Lung (tissue), 12 donors: ENCODE results near the gene NUDT13. TPM values are rescaled to one million over a fixed set of nuclear protein-coding genes. Genes with fewer than 3 reads are reported as not detected.
"Not testable (repeated sequence)": the region's sequence is repeated elsewhere in the genome, so short reads cannot be mapped to it uniquely, and the experiment has no call there.

ENCODE experiments used
- ATAC-seq: fragments of 200-7000 bp; cut with Tn5 transposase; one replicate; pipeline ENCODE4 v1.9.1; 2020; ENCODE audit warnings: moderate number of reproducible peaks; ENCODE audit not compliant: insufficient read depth, low FRiP score
- DNase-seq, 3 donors: peaks; one replicate each; pipeline ENCODE4 v3.0.0-alpha.2; 2013 to 2017
- H3K27ac ChIP-seq, 2 donors: one replicate each; pipeline ENCODE4 v1.5.1; 2013; ENCODE audit warnings: mild to moderate bottlenecking in 2 of 2, moderate library complexity in 2 of 2, control low read depth in 1 of 2, inconsistent platforms in 1 of 2, low read depth in 1 of 2, low read length in 1 of 2
- H3K27me3 ChIP-seq, 3 donors: one replicate each; pipeline ENCODE4 v1.5.1; 2013; ENCODE audit warnings: low read length in 2 of 3; ENCODE audit not compliant: control insufficient read depth in 3 of 3, insufficient read depth in 3 of 3
- H3K36me3 ChIP-seq, 4 donors: one replicate each; pipeline ENCODE4 v1.5.1; 2013; ENCODE audit warnings: low read length in 4 of 4, mild to moderate bottlenecking in 1 of 4, moderate library complexity in 1 of 4; ENCODE audit not compliant: control insufficient read depth in 4 of 4, insufficient read depth in 4 of 4
- H3K4me1 ChIP-seq, 5 donors: one replicate each; pipeline ENCODE4 v1.5.1; 2013; ENCODE audit warnings: low read length in 5 of 5, mild to moderate bottlenecking in 2 of 5, moderate library complexity in 1 of 5; ENCODE audit not compliant: control insufficient read depth in 5 of 5, insufficient read depth in 5 of 5
- H3K4me3 ChIP-seq: one replicate; pipeline ENCODE4 v1.5.1; 2013; ENCODE audit warnings: mild to moderate bottlenecking, control low read depth, moderate library complexity
- H3K9ac ChIP-seq, 2 donors: one replicate each; pipeline ENCODE4 v1.5.1; 2013; ENCODE audit warnings: low read length in 2 of 2, control low read depth in 1 of 2; ENCODE audit not compliant: insufficient read depth in 1 of 2
- H3K9me3 ChIP-seq, 4 donors: one replicate each; pipeline ENCODE4 v1.5.1; 2013; ENCODE audit warnings: low read length in 3 of 4, mild to moderate bottlenecking in 1 of 4, moderate library complexity in 1 of 4; ENCODE audit not compliant: control insufficient read depth in 4 of 4, insufficient read depth in 3 of 4
- WGBS, 2 donors: extraction: QIAGEN DNeasy Blood & Tissue Kit; methylation state at CpG; one replicate each; pipeline ENCODE4 v1.1.7; 2013; 5-methylcytosine and 5-hydroxymethylcytosine counted together
- polyA plus RNA-seq, 2 donors: library from polyadenylated mRNA; stranded (reverse); fragments of 200-250 nt; gene quantifications; one replicate each; pipeline ENCODE4 v1.2.1, GENCODE V29; 2013
- total RNA-seq, 2 donors: library from RNA; depleted of rRNA in 1 of 2; stranded (reverse); fragments of >200 nt in 1 of 2; gene quantifications; one replicate each; pipeline ENCODE4 v1.2.1, GENCODE V29; 2014 to 2021
- TF ChIP-seq, protein P1 (sequence below): IDR thresholded peaks from 2 replicates; pipeline ENCODE4 v1.5.1; 2012; ENCODE audit warnings: mild to moderate bottlenecking; ENCODE audit errors: control extremely low read depth, extremely low read depth
- donor health status: control.
- donor health status: control.
- donor health status: Bipolar disorder and iron deficiency.
- donor health status: healthy.
- donor health status: DM: yes; HTN: yes; CAD: no.

Gene NUDT13
- total and polyA plus RNA-seq, 4 donors, result 1.4 to 4.2 (median 3.1) TPM

- Histone ChIP-seq H3K4me1 (peaks cover 0 to 14% (median 5%) of the 10 kb centered on the region in 5 donors), H3K27ac (peak overlapping the region in 1 of 2 donors; percentile 4), H3K9me3 (no peaks in the 10 kb centered on the region), H3K9ac (no peak overlapping the region), H3K36me3 (peaks cover 0 to 5% (median 2%) of the 10 kb centered on the region in 4 donors), H3K27me3 (no peaks in the 10 kb centered on the region), H3K4me3 (no peak overlapping the region)
- ATAC-seq, result no peak
- 70 to 79% methylated on average over 1 of the region's 1 CpG for WGBS, 2 donors
- TF ChIP-seq, protein P1, sequence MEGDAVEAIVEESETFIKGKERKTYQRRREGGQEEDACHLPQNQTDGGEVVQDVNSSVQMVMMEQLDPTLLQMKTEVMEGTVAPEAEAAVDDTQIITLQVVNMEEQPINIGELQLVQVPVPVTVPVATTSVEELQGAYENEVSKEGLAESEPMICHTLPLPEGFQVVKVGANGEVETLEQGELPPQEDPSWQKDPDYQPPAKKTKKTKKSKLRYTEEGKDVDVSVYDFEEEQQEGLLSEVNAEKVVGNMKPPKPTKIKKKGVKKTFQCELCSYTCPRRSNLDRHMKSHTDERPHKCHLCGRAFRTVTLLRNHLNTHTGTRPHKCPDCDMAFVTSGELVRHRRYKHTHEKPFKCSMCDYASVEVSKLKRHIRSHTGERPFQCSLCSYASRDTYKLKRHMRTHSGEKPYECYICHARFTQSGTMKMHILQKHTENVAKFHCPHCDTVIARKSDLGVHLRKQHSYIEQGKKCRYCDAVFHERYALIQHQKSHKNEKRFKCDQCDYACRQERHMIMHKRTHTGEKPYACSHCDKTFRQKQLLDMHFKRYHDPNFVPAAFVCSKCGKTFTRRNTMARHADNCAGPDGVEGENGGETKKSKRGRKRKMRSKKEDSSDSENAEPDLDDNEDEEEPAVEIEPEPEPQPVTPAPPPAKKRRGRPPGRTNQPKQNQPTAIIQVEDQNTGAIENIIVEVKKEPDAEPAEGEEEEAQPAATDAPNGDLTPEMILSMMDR, result no peak
- no peak for DNase-seq
Measured at GRCh38 chr10:73099141-73099540, 11.1 kb upstream of the NUDT13 start.

DNA sequence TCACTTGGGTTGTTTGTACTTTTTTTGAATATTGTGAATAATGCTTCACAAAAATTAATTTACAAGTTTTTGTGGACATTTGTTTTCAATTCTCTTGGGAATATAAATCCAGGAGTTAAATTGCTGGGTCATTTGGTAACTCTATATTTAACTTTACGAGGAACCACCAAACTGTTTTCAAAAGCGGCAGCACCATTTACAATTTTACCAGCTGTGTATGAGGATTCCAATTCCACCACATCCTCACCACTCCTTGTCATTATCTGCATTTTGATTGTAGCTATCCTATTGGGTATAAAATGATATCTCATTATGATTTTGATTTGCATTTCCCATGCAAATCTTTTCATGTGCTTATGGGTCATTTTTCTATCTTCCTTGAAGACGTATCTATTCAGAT lies 4.0 kb upstream of the NUDT13 start:
- no peak for DNase-seq
- H3K4me3 ChIP-seq, result no peak overlapping the region
- no peaks in the 10 kb centered on the region for H3K9me3 ChIP-seq
- no peak overlapping the region for H3K27ac ChIP-seq
- peaks cover 0 to 9% (median 2%) of the 10 kb centered on the region in 4 donors for H3K36me3 ChIP-seq
- TF ChIP-seq, protein P1, result no peak
- no peaks in the 10 kb centered on the region for H3K4me1 ChIP-seq
- no peak overlapping the region for H3K9ac ChIP-seq
- H3K27me3 ChIP-seq, result no peaks in the 10 kb centered on the region
- 90 to 98% methylated on average over 3 of the region's 3 CpGs for WGBS, 2 donors
- ATAC-seq, result no peak

DNA sequence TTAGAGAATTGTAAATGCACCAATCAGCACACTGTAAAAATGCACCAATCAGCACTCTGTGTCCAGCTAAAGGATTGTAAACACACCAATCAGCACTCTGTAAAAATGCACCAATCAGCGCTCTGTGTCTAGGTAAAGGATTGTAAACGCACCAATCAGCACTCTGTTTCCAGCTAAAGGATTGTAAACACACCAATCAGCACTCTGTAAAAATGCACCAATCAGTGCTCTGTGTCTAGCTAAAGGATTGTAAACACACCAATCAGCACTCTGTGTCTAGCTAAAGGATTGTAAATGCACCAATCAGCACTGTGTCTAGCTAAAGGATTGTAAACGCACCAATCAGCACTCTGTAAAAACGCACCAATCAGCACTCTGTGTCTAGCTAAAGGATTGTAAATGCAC lies 1.0 kb upstream of the NUDT13 start:
- not testable (repeated sequence) for H3K9ac ChIP-seq, H3K27me3 ChIP-seq, H3K36me3 ChIP-seq, ATAC-seq, H3K27ac ChIP-seq, H3K9me3 ChIP-seq, H3K4me3 ChIP-seq, DNase-seq, H3K4me1 ChIP-seq
- 97% methylated on average over 4 of the region's 4 CpGs for WGBS, 2 donors

GRCh38 chr10:73112032-73112431 lies 1.8 kb downstream of the NUDT13 start:
- H3K9ac ChIP-seq, H3K36me3 ChIP-seq, ATAC-seq, H3K27me3 ChIP-seq, H3K9me3 ChIP-seq, H3K4me3 ChIP-seq, H3K4me1 ChIP-seq, DNase-seq: not testable (repeated sequence)
- WGBS, 2 donors, result 95% methylated on average over 13 of the region's 13 CpGs
- H3K27ac ChIP-seq, result peak overlapping the region in 1 of 2 donors; percentile 98
